Suprapubic skin (tissue), 4 donors: Measurements from ENCODE around the gene MAD1L1.

Experiments
- POLR2A ChIP-seq, 2 donors: fragments of 450-650 bp; IDR thresholded peaks; one replicate each; pipeline ENCODE4 v1.6.1; 2017; ENCODE audit warnings: antibody characterized with exemption in 2 of 2, mild to moderate bottlenecking in 2 of 2, moderate library complexity in 2 of 2
- POLR2AphosphoS5 ChIP-seq, 3 donors: sonication (generic); formaldehyde crosslinking; IDR thresholded peaks; one replicate each; pipeline ENCODE4 v1.6.1; 2017; ENCODE audit warnings: antibody characterized with exemption in 3 of 3
- TF ChIP-seq, protein P1 (sequence below), 2 donors: fragments of 200-600 bp in 1 of 2; fragments of 450-650 bp in 1 of 2; sonication (generic) in 1 of 2; IDR thresholded peaks; one replicate each; pipeline ENCODE4 v1.5.1; 2016 to 2019; ENCODE audit warnings: antibody characterized with exemption in 2 of 2, mild to moderate bottlenecking in 1 of 2, moderate library complexity in 1 of 2

DNA sequence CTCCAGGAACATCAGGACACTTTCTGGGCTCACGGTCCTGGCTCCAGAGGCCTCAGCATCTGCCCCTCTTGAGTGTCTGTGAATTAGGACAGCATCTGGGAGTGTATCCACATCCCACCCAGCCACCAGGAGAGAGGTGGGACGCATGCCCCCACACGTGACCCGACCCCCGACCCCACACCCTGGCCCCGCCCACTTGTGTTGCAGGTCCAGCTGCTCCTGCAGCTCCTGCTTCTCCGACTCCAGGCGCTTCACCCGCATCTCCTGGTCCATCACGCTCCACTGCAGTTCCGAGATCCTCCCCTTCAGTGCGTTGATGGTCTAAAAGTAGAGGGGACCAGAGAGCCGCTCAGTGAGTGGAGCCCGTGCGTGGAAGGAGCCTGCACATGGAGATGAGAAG is 13.6 kb downstream of the MAD1L1 start:
- no peak for TF ChIP-seq POLR2A (IDR thresholded peaks at IDR 0.05)
- TF ChIP-seq, protein P1, sequence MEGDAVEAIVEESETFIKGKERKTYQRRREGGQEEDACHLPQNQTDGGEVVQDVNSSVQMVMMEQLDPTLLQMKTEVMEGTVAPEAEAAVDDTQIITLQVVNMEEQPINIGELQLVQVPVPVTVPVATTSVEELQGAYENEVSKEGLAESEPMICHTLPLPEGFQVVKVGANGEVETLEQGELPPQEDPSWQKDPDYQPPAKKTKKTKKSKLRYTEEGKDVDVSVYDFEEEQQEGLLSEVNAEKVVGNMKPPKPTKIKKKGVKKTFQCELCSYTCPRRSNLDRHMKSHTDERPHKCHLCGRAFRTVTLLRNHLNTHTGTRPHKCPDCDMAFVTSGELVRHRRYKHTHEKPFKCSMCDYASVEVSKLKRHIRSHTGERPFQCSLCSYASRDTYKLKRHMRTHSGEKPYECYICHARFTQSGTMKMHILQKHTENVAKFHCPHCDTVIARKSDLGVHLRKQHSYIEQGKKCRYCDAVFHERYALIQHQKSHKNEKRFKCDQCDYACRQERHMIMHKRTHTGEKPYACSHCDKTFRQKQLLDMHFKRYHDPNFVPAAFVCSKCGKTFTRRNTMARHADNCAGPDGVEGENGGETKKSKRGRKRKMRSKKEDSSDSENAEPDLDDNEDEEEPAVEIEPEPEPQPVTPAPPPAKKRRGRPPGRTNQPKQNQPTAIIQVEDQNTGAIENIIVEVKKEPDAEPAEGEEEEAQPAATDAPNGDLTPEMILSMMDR (IDR thresholded peaks at IDR 0.05) = no peak
- no peak for TF ChIP-seq POLR2AphosphoS5 (IDR thresholded peaks at IDR 0.05)
